DOHH2 (cell line): ENCODE results near the gene SCN7A.

ENCODE experiments used
- H3F3A ChIP-seq: fragments of 200-600 bp; sonication (generic), shearing (Covaris generic); 2 replicates; pipeline ENCODE4 v1.6.0; 2016; ENCODE audit warnings: antibody characterized with exemption, mild to moderate bottlenecking; ENCODE audit not compliant: control insufficient read depth, insufficient read depth
- H3K27ac ChIP-seq: fragments of 200-600 bp; sonication (generic); 2 replicates; pipeline ENCODE4 v1.5.1; 2014; ENCODE audit warnings: low read depth, mild to moderate bottlenecking, low read length, moderate library complexity
- H3K27me3 ChIP-seq: fragments of 200-600 bp; sonication (generic); 2 replicates; pipeline ENCODE4 v1.6.1; 2014; ENCODE audit warnings: mild to moderate bottlenecking, low read length, mixed read lengths; ENCODE audit not compliant: control insufficient read depth
- H3K36me3 ChIP-seq: fragments of 200-600 bp; sonication (generic); 2 replicates; pipeline ENCODE4 v1.6.1; 2014; ENCODE audit warnings: mild to moderate bottlenecking, low read length, moderate library complexity, mixed read lengths; ENCODE audit not compliant: control insufficient read depth
- H3K4me1 ChIP-seq: fragments of 200-600 bp; sonication (generic); 2 replicates; pipeline ENCODE4 v1.6.1; 2014; ENCODE audit warnings: mild to moderate bottlenecking, low read length, mixed read lengths; ENCODE audit not compliant: control insufficient read depth
- H3K4me2 ChIP-seq: fragments of 200-600 bp; sonication (generic); 2 replicates; pipeline ENCODE4 v1.6.0; 2014; ENCODE audit warnings: mild to moderate bottlenecking, low read length, moderate library complexity
- H3K4me3 ChIP-seq: fragments of 200-600 bp; sonication (generic); 2 replicates; pipeline ENCODE4 v1.5.1; 2014; ENCODE audit warnings: mild to moderate bottlenecking, low read length, mixed read lengths
- H3K79me2 ChIP-seq: fragments of 200-600 bp; sonication (generic); 2 replicates; pipeline ENCODE4 v1.6.1; 2014; ENCODE audit warnings: mild to moderate bottlenecking, low read length, mixed read lengths; ENCODE audit not compliant: control insufficient read depth
- H3K9me2 ChIP-seq: fragments of 200-600 bp; sonication (generic); replicated peaks from 2 replicates; pipeline ENCODE4 v1.6.1; 2014; ENCODE audit warnings: mild to moderate bottlenecking, low read length, mixed read lengths; ENCODE audit not compliant: control insufficient read depth
- H3K9me3 ChIP-seq: fragments of 200-600 bp; sonication (generic); 2 replicates; pipeline ENCODE4 v1.6.1; 2014; ENCODE audit warnings: antibody characterized with exemption, low read length, mixed read lengths; ENCODE audit not compliant: control insufficient read depth, insufficient read depth
- H4K20me1 ChIP-seq: fragments of 200-600 bp; sonication (generic); 2 replicates; pipeline ENCODE4 v1.6.0; 2014; ENCODE audit warnings: low read depth, mild to moderate bottlenecking, antibody characterized with exemption, low read length, moderate library complexity; ENCODE audit not compliant: control insufficient read depth, insufficient read depth
- EZH2phosphoT487 ChIP-seq: fragments of 200-600 bp; sonication (generic); IDR thresholded peaks from 2 replicates; pipeline ENCODE4 v1.6.1; 2017; ENCODE audit warnings: borderline replicate concordance, mild to moderate bottlenecking, antibody characterized with exemption, low read length, moderate library complexity, mixed read lengths
- TF ChIP-seq, protein P1 (sequence below): fragments of 200-600 bp; sonication (generic); IDR thresholded peaks from one replicate; pipeline ENCODE4 v1.5.1; 2014; ENCODE audit warnings: antibody characterized with exemption, mild to moderate bottlenecking, low read depth, low read length; ENCODE audit not compliant: poor library complexity, severe bottlenecking

The SCN7A gene

DNA sequence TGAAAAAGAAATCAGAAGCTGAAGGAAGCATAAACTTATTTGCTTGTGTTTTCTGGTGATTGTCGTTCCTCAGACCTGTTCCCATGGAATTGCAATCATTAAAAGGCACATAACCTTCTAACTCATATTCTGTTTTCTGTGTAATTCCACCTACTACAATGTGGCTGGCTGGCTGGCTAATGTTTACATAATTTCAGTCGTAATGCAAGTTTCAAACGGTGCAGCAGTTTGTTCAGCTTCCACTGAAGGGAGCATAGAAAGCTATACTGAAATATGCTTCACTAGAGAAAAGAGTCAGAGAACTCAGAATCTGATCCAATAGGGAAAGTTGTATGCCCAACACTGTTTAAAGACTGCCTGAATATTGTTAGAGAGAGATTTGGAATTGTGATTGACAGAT lies 27.1 kb upstream of the SCN7A start:
- H3K4me3 ChIP-seq = no peak overlapping the region
- no peaks in the 10 kb centered on the region for H3K9me2 ChIP-seq
- no peak for TF ChIP-seq EZH2phosphoT487
- H3K9me3 ChIP-seq = no peaks in the 10 kb centered on the region
- H4K20me1 ChIP-seq = no peaks in the 10 kb centered on the region
- no peaks in the 10 kb centered on the region for H3F3A ChIP-seq
- no peaks in the 10 kb centered on the region for H3K4me1 ChIP-seq
- no peaks in the 10 kb centered on the region for H3K27me3 ChIP-seq
- no peak overlapping the region for H3K27ac ChIP-seq
- no peaks in the 10 kb centered on the region for H3K36me3 ChIP-seq
- H3K79me2 ChIP-seq = no peaks in the 10 kb centered on the region
- H3K4me2 ChIP-seq = no peak overlapping the region

DNA sequence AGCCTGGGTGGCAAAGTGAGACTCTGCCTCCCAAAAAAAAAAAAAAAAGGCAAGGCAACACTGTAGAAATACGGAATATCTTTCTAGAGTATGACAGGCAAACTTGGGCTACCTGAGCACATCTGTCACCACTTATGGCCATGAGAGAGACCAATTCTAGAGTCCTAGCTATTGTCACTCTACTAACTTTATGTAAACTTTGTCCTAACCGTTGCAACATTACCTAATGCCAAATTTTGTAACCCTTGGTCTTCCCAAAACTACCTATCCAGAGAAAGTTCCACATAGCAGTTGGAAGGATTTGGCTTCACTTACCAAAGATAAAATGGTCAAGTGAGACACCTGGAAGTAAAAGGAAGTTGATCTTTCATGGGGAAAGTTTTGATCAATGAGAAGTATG lies 26.6 kb upstream of the SCN7A start:
- Histone ChIP-seq H3K4me3 (no peak overlapping the region), H3K79me2 (no peaks in the 10 kb centered on the region), H3K4me2 (no peak overlapping the region), H3K9me2 (no peaks in the 10 kb centered on the region), H3K9me3 (no peaks in the 10 kb centered on the region), H4K20me1 (no peaks in the 10 kb centered on the region), H3K27ac (no peak overlapping the region), H3K4me1 (no peaks in the 10 kb centered on the region), H3F3A (no peaks in the 10 kb centered on the region), H3K27me3 (no peaks in the 10 kb centered on the region), H3K36me3 (no peaks in the 10 kb centered on the region)
- no peak for TF ChIP-seq EZH2phosphoT487
- TF ChIP-seq, protein P1, sequence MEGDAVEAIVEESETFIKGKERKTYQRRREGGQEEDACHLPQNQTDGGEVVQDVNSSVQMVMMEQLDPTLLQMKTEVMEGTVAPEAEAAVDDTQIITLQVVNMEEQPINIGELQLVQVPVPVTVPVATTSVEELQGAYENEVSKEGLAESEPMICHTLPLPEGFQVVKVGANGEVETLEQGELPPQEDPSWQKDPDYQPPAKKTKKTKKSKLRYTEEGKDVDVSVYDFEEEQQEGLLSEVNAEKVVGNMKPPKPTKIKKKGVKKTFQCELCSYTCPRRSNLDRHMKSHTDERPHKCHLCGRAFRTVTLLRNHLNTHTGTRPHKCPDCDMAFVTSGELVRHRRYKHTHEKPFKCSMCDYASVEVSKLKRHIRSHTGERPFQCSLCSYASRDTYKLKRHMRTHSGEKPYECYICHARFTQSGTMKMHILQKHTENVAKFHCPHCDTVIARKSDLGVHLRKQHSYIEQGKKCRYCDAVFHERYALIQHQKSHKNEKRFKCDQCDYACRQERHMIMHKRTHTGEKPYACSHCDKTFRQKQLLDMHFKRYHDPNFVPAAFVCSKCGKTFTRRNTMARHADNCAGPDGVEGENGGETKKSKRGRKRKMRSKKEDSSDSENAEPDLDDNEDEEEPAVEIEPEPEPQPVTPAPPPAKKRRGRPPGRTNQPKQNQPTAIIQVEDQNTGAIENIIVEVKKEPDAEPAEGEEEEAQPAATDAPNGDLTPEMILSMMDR = no peak

DNA sequence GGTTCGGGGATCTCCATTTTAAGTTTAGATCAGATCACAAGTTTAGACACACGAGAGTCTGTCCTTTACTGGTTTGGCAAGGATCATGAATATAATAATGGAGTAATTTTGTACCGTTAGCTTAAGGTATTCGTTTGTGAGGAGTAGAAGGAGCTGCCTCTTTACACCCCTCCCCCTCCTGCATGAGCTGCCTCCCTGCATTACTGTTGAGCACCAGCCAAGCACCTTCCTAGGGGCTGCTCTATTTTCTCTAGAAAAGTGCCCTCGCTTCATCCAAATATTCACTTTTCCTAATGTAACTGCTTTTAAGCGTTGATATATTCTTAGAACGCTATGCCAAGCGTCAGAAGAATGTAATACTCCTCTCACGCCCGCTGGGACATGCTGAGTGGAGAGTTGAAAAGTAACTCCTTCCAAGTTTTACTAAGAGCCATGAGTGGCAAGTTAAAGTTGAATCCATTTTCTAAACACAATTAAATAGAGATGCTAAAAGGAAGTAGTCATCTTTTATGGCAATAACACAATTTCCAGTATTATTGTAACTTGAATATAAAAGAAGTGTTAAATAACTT lies 25.4 kb upstream of the SCN7A start:
- Histone ChIP-seq H3K27me3 (no peaks in the 10 kb centered on the region), H3K4me1 (no peaks in the 10 kb centered on the region), H3K36me3 (no peaks in the 10 kb centered on the region), H3K79me2 (no peaks in the 10 kb centered on the region), H3K9me3 (no peaks in the 10 kb centered on the region), H3K27ac (no peak overlapping the region), H3K4me3 (no peak overlapping the region), H3K4me2 (no peak overlapping the region), H4K20me1 (no peaks in the 10 kb centered on the region), H3K9me2 (no peaks in the 10 kb centered on the region), H3F3A (no peaks in the 10 kb centered on the region)
- TF ChIP-seq, protein P1 = no peak

DNA sequence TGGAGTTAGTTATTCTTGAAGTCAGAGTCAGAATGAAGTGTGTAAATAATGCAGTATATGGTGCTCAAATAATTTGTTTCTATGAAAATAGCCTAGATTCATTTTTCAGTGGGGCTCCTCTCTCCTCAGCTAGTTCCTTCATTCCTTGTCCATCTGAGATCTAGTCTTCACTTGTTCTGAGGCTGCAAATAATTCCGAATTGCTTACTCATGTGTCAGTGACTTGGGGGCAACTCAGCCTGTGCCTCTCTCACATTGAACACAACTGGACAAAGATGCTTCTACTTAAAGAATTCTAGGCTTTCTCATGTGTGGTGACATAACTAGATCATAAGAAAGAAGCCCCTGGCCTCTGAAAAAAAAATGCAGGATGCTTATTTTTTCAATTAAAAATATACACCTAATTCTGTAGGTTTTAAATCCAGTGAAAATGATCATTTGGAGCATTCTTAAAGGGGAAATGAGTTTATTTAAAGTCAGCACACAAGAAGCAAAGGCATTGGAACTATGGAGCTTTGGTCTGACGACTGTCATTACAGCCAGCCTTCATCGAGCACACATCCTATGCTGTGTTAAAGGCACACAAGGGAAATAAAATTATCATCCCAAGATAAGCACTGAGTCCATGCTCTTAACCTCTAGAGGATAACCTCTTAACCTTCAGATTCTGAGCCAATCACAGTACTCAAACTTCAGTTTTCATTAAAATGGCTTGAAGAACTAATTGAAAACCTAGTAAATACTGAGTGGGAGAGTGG lies 24.8 kb upstream of the SCN7A start:
- no peaks in the 10 kb centered on the region for H3K79me2 ChIP-seq
- H3K4me1 ChIP-seq = no peaks in the 10 kb centered on the region
- no peak overlapping the region for H3K27ac ChIP-seq
- H3K9me3 ChIP-seq = no peaks in the 10 kb centered on the region
- H3K9me2 ChIP-seq = no peaks in the 10 kb centered on the region
- no peaks in the 10 kb centered on the region for H4K20me1 ChIP-seq
- no peak for TF ChIP-seq EZH2phosphoT487
- TF ChIP-seq, protein P1 = no peak
- no peaks in the 10 kb centered on the region for H3K27me3 ChIP-seq
- no peak overlapping the region for H3K4me3 ChIP-seq
- H3K36me3 ChIP-seq = no peaks in the 10 kb centered on the region
- H3K4me2 ChIP-seq = no peak overlapping the region
- H3F3A ChIP-seq = no peaks in the 10 kb centered on the region
